ENCODE results near the gene ARHGDIG.
"Not testable (repeated sequence)": the region's sequence is repeated elsewhere in the genome, so short reads cannot be mapped to it uniquely, and the experiment has no call there.

ARHGDIG gene

DNA sequence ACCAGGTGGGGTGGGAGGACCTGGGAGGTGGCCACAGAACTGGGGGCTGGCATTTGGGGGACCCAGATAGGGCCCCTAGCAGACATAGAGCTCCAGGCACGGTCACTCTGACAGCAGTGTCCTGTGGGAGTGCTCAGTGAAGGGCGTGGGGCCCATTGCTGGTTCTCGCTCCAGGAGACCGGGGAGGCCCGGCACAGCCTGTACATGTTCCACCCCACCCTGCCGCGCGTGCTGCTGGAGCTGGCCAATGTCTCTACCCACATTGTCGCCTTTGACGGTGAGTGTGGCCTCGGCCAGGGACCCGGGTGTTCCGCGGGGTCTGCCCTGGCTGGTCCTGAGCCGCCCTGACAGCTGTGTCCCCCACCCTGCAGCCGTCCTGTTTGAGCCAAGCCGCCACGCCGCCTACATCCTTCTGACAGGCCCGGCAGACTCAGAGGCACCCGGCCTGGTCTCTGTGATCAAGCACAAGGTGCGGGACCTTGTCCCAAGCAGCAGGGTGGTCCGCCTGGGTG is 15.9 kb upstream of the ARHGDIG start:
- Histone ChIP-seq H3K27ac (no peak overlapping the region), H3K4me3 (no peak overlapping the region)
- no peak for DNase-seq (ENCODE audit: low spot score)
- TF ChIP-seq, protein P1, sequence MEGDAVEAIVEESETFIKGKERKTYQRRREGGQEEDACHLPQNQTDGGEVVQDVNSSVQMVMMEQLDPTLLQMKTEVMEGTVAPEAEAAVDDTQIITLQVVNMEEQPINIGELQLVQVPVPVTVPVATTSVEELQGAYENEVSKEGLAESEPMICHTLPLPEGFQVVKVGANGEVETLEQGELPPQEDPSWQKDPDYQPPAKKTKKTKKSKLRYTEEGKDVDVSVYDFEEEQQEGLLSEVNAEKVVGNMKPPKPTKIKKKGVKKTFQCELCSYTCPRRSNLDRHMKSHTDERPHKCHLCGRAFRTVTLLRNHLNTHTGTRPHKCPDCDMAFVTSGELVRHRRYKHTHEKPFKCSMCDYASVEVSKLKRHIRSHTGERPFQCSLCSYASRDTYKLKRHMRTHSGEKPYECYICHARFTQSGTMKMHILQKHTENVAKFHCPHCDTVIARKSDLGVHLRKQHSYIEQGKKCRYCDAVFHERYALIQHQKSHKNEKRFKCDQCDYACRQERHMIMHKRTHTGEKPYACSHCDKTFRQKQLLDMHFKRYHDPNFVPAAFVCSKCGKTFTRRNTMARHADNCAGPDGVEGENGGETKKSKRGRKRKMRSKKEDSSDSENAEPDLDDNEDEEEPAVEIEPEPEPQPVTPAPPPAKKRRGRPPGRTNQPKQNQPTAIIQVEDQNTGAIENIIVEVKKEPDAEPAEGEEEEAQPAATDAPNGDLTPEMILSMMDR (IDR thresholded peaks at IDR 0.05): no peak

DNA sequence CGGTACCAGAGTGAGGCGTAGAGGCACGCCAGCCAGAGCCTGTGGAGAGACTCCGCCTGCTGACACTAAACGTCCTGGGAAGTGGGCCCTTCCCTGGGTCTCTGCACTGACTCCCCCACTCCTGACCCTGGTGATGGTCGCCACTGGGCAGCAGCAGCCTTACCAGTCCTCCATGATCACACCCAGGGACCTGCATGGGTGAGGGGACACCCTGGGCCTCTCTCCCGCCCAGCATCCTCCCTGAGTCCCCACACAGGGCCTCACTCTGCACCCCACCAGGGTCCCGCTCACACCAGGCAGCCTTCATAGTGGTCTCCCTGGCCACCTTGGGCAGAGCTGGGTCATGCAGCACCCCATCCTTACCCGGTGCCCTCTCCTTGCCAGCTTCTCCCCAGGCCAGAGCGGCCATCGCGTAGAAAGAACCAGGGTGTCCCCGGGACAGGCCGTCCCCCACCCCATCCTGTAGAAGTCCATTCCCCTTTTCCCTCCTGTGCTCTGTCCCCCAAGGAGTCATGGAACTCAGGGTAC is 15.3 kb upstream of the ARHGDIG start:
- DNase-seq (ENCODE audit: low spot score): no peak
- TF ChIP-seq, protein P1 (IDR thresholded peaks at IDR 0.05): no peak
- no peak overlapping the region for H3K4me3 ChIP-seq
- H3K27ac ChIP-seq: no peak overlapping the region

DNA sequence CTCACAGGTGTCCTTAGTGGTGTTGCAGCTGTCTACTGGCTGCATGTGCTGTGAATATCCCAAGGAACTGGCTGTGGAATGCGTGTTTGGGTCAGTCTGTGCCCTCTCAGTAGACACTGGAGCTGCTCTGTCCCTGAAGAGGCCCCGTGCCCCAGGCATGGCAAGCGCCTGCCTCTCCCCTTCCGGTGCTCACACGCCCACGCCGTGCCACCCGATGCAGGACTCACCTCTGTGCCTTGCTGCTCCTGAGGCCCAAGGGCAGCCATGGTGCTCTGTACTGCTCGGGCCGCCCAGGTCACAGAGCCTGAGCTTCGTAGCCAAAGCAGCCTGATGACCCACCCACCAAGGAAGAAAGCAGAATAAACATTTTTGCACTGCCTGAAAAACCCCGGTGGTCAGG is 14.7 kb upstream of the ARHGDIG start:
- Histone ChIP-seq H3K4me3 (no peak overlapping the region), H3K27ac (no peak overlapping the region)
- no peak for DNase-seq (ENCODE audit: low spot score)
- TF ChIP-seq, protein P1 (IDR thresholded peaks at IDR 0.05): no peak

DNA sequence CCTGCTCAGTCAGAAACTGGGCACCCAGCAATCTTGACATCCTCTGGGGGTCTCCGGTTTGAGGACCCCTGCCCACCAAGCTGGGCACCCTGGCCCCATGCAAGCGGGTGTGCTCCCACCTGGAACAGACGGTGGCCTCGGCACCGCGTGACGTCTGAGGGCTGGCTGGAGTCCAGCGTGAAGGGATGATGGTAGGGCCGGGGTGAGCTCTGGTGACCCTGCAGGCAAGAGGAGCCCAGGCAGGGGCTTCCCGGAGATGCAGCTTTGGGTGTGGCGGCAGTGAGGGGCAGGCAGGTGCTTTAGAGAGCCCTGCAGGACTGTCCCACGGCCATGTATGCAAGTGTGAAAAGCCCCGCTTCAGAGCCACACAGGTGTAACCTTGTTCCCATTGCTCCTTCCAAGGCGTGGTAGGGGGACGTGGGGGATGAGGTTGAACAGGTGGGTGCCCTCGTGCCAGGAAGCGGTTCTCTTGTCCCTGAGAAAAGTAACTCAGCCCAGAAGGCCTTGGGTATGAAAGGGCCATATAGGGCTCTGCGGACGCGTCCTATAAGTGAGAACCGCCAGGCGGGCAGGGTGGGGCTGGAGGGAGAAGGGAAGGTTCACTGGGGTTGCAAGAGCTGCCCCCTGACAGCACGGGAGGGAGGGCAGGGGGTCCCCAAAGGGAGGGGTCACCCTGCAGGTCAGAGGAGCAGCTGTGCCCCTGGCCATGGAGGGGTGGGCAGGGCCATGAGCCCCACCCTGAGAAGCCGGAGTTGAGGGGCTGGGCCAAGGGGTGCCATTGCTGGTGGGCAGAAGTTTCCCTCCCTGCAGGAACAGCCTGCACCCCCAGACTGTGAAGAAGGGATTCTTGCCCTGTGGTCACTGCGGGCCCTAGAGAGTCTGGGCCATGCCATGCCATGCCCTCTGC is 13.9 kb upstream of the ARHGDIG start:
- DNase-seq (ENCODE audit: low spot score): no peak
- TF ChIP-seq, protein P1 (IDR thresholded peaks at IDR 0.05): no peak
- Histone ChIP-seq H3K27ac (no peak overlapping the region), H3K4me3 (no peak overlapping the region)

DNA sequence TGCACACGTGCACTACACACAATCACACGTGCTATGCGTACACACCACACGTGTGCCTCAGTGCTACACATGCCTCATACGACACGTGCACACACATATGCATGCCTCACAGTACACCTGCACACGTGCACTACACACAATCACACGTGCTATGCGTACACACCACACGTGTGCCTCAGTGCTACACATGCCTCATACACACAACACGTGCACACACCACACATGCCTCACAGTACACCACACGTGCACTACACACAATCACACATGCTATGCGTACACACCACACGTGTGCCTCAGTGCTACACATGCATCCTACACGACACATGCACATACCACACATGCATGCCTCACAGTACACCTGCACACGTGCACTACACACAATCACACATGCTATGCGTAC is 12.8 kb upstream of the ARHGDIG start:
- H3K4me3 ChIP-seq; DNase-seq (ENCODE audit: low spot score); H3K27ac ChIP-seq: not testable (repeated sequence)

DNA sequence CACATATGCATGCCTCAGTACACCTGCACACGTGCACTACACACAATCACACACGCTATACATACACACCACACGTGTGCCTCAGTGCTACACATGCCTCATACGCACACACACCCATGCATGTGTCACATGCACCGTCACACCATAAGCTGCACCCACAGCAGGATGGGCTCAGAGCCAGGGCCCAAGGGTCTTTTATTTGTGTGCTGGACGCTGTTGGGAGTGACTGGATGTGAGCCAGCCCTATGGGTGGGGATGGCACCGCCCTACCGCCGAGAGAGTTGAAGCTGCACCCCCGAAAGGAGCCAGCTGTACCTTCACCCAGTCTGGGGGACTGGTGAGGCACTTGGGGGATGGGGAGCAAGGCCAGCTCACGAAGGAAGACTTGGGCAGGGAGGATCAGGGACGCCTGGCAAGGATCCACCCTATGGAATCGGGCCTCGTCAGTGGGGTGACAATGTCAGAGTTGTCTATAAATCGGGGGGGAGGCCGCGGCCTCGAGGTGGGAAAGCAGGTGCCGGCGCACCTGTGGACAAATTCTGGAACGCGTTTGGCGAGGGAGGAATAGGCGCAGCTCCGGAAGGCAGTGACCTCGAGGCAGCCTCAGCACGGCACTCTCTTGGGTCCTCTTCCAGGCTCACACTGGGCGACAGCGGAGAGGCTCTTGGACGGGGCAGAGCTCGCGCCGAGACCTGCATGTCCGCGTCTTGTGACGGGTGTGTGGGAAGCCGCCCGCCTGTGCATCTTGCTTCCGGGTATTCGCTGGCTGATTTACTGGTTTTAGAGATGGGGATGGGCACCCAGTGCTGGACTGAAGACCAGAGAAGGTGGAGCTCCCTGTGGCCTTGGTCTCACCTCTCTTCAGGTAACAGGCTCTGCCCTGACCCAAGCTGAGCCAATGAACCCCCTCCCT is 12.0 kb upstream of the ARHGDIG start:
- Histone ChIP-seq H3K27ac (no peak overlapping the region), H3K4me3 (no peak overlapping the region)
- TF ChIP-seq, protein P1 (IDR thresholded peaks at IDR 0.05): no peak
- DNase-seq (ENCODE audit: low spot score): no peak

Measured in coronary artery (tissue), 2 donors.